DND-41 (cell line): ENCODE measurements around the gene TRIM46.

Source experiments
- EZH2 ChIP-seq: IDR thresholded peaks from 3 replicates; pipeline ENCODE4 v1.6.1; 2012; ENCODE audit warnings: borderline replicate concordance, low read depth, mild to moderate bottlenecking, moderate library complexity, low read length, inconsistent platforms; ENCODE audit not compliant: severe bottlenecking
- TF ChIP-seq, protein P1 (sequence below): IDR thresholded peaks from 2 replicates; pipeline ENCODE4 v1.5.1; 2012; ENCODE audit warnings: borderline replicate concordance, low read length, moderate library complexity, mild to moderate bottlenecking; ENCODE audit not compliant: poor library complexity, severe bottlenecking; ENCODE audit errors: extremely low read depth

DNA sequence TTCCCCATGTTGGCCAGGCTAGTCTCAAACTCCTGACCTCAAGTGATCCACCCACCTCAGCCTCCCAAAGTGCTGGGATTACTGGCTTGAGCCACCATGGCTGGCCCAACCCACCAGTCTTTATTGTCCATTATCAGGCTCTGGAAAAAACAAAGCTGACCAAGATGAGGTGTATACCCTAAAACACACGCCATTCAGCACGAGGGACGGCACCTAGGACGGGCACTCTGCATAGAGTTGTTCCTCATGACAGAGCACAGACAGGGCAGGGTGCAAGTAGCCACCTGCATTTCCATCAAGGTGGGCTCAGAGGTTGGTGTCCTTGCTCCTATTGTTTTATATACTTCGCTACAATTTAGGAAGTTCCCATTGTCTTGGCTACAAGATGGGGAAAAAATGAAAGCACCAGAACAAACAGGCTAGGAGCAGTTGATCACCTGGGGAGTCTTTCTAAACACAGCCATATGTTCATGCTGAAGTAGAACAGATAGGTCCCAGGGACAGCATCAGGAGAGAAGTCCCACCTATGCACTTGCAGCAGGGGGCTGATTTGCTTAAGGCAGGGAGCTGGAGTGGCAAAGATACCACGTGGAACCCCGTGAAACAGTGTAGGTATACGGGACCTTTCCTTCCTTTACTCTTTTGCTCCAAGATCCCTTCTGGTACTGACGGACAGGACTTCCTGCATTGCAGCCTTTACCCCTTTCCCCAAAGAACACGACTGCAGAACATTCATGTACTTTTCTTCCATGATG lies 5.0 kb upstream of the TRIM46 start:
- TF ChIP-seq, protein P1, sequence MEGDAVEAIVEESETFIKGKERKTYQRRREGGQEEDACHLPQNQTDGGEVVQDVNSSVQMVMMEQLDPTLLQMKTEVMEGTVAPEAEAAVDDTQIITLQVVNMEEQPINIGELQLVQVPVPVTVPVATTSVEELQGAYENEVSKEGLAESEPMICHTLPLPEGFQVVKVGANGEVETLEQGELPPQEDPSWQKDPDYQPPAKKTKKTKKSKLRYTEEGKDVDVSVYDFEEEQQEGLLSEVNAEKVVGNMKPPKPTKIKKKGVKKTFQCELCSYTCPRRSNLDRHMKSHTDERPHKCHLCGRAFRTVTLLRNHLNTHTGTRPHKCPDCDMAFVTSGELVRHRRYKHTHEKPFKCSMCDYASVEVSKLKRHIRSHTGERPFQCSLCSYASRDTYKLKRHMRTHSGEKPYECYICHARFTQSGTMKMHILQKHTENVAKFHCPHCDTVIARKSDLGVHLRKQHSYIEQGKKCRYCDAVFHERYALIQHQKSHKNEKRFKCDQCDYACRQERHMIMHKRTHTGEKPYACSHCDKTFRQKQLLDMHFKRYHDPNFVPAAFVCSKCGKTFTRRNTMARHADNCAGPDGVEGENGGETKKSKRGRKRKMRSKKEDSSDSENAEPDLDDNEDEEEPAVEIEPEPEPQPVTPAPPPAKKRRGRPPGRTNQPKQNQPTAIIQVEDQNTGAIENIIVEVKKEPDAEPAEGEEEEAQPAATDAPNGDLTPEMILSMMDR = no peak
- no peak for TF ChIP-seq EZH2
